BE2C (cell line): ENCODE data around the gene EPB41L4A.
"Not testable (repeated sequence)": the region's sequence is repeated elsewhere in the genome, so short reads cannot be mapped to it uniquely, and the experiment has no call there.

Experiments
- DNase-seq: peaks from one replicate; pipeline ENCODE4 v3.0.0-alpha.2; 2020
- H3K27me3 ChIP-seq: fragments of 250-450 bp; sonication (Bioruptor Pico); 2 replicates; pipeline ENCODE4 v1.5.1; 2020; ENCODE audit warnings: mild to moderate bottlenecking
- H3K36me3 ChIP-seq: fragments of 250-450 bp; sonication (Bioruptor Pico); 2 replicates; pipeline ENCODE4 v1.5.1; 2020; ENCODE audit warnings: mild to moderate bottlenecking
- H3K4me1 ChIP-seq: fragments of 250-450 bp; sonication (Bioruptor Pico); 2 replicates; pipeline ENCODE4 v1.5.1; 2020
- H3K4me3 ChIP-seq: 2 replicates; pipeline ENCODE4 v1.5.1; 2011; ENCODE audit warnings: low read depth, low read length
- H3K9me3 ChIP-seq: fragments of 250-450 bp; sonication (Bioruptor Pico); 2 replicates; pipeline ENCODE4 v1.5.1; 2020
- TF ChIP-seq, protein P1 (sequence below): IDR thresholded peaks from 2 replicates; pipeline ENCODE4 v1.5.1; 2012; ENCODE audit warnings: mild to moderate bottlenecking, low read depth, low read length

The EPB41L4A gene

DNA sequence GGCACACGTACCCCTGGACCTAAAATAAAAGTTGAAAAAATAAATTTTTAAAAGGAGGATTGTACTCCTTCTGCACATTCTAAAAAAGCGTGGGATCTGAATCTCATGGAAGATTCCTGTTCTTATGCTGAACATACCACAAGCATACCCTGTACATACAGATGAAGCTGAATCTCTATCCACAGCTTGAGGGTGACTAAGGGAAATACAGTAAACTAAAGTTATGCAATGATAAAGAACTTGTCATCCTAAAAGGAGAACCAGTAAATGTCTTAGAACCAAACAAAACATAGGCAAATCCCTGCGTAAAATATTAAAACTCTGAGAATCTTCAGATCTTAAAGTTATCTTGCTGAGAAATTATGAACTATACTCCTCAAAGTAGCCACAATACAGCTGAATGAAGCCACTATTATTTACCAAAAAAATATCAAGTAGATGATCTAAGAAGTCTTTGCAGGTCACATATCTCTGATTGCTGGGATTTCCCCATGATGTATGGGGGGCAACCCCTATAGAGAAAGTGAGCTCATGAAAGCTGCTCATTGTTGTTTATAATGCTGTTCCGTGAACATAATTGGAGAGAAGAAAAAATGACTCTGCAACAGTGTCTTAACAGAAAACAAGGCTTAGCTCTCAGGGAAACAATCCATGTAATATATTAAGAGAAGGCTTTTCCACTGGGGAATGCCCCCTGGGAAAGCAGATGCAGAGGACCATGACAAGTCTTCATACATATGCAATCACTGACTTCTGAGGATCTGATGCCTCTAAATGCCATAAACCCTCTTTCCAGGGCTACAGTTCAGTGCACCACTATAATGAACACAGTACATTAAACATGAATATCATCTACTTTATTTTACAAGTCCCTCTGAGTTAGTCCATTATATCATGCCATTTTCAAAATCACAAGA, 210.1 kb downstream of the EPB41L4A start:
- Histone ChIP-seq H3K27me3 (peaks cover 31% of the 10 kb centered on the region), H3K9me3 (no peaks in the 10 kb centered on the region), H3K36me3 (no peaks in the 10 kb centered on the region), H3K4me3 (no peak overlapping the region), H3K4me1 (no peaks in the 10 kb centered on the region)
- TF ChIP-seq, protein P1, sequence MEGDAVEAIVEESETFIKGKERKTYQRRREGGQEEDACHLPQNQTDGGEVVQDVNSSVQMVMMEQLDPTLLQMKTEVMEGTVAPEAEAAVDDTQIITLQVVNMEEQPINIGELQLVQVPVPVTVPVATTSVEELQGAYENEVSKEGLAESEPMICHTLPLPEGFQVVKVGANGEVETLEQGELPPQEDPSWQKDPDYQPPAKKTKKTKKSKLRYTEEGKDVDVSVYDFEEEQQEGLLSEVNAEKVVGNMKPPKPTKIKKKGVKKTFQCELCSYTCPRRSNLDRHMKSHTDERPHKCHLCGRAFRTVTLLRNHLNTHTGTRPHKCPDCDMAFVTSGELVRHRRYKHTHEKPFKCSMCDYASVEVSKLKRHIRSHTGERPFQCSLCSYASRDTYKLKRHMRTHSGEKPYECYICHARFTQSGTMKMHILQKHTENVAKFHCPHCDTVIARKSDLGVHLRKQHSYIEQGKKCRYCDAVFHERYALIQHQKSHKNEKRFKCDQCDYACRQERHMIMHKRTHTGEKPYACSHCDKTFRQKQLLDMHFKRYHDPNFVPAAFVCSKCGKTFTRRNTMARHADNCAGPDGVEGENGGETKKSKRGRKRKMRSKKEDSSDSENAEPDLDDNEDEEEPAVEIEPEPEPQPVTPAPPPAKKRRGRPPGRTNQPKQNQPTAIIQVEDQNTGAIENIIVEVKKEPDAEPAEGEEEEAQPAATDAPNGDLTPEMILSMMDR = no peak
- DNase-seq = no peak

DNA sequence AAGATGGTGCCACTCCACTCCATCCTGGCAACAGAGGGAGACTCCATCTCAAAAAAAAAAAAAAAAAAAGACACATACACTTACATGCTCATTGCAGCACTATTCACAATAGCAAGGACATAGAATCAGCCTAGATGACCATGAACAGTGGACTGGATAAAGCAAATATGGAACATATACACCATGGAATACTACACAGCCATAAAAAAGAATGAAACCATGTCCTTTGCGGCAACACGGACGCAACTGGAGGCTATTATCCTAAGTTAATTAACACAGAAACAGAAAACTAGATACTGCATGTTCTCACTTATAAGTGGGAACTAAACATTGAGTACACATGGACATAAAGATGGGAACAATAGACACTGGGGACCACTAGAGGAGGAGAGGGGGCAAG, 210.9 kb downstream of the EPB41L4A start:
- peaks cover 36% of the 10 kb centered on the region for H3K27me3 ChIP-seq
- not testable (repeated sequence) for H3K4me3 ChIP-seq, H3K36me3 ChIP-seq, DNase-seq, H3K4me1 ChIP-seq, H3K9me3 ChIP-seq

DNA sequence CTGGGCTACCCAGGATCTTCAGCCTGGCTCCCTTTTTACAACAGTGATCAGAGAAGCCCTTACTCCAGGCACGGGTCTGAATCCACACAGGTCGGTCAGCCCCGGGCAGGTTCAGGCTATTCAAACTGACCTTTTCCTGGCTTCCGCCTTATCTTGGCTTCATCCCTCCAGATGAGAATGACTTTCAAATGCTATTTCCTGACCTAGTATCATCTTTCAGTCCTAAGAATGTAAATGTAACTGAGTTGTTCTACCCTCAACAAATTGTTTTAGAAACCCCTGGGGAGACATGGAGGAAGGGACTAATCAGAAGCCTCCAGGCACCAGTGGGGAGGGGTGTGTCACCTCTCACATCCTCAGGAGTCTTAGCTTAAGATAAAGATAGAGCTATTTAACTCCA, 213.2 kb downstream of the EPB41L4A start:
- TF ChIP-seq, protein P1 = no peak
- H3K36me3 ChIP-seq = no peaks in the 10 kb centered on the region
- no peak overlapping the region for H3K4me3 ChIP-seq
- no peaks in the 10 kb centered on the region for H3K4me1 ChIP-seq
- no peak for DNase-seq
- peaks cover 56% of the 10 kb centered on the region for H3K27me3 ChIP-seq
- no peaks in the 10 kb centered on the region for H3K9me3 ChIP-seq

DNA sequence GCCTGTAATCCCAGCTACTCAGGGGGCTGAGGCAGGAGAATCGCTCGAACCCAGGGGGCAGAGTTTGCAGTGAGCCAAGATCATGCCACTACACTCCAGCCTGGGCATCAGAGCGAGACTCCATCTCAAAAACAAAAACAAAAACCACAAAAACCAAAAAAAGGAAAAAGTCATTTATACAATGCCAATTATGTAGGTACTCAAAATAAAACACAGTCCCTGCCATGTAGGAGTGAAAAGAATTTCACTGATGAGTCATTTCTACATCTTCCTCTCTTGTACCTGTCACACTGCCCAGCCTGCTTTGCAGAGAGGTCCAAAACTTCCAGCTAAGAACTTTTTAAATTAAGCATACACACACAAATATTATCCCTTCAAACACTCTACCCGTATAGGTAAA, 215.8 kb downstream of the EPB41L4A start:
- H3K4me1 ChIP-seq = no peaks in the 10 kb centered on the region
- TF ChIP-seq, protein P1 = no peak
- no peak overlapping the region for H3K4me3 ChIP-seq
- no peak for DNase-seq
- no peaks in the 10 kb centered on the region for H3K36me3 ChIP-seq
- H3K27me3 ChIP-seq = peaks cover 70% of the 10 kb centered on the region
- no peaks in the 10 kb centered on the region for H3K9me3 ChIP-seq

DNA sequence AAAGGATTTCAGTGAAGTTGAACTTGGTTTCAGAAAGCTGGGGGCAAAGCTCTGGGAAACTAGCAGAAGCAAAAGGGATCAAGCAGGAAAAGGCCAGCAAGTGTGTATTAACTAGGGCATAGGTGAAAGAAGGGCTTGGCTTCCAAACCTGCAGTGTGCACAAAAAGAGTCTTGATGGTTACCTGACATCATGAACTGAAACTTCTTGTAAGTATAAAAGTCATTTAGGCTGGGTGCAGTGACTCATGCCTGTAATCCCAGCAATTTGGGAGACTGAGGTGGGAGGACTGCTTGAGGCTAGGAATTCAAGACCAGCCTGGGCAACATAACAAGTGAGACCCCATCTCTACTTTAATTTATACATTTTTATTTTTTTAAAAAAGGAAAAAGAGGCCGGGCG, 216.4 kb downstream of the EPB41L4A start:
- no peaks in the 10 kb centered on the region for H3K9me3 ChIP-seq
- H3K36me3 ChIP-seq = no peaks in the 10 kb centered on the region
- TF ChIP-seq, protein P1 = no peak
- DNase-seq = no peak
- H3K4me1 ChIP-seq = no peaks in the 10 kb centered on the region
- no peak overlapping the region for H3K4me3 ChIP-seq
- peaks cover 76% of the 10 kb centered on the region for H3K27me3 ChIP-seq

DNA sequence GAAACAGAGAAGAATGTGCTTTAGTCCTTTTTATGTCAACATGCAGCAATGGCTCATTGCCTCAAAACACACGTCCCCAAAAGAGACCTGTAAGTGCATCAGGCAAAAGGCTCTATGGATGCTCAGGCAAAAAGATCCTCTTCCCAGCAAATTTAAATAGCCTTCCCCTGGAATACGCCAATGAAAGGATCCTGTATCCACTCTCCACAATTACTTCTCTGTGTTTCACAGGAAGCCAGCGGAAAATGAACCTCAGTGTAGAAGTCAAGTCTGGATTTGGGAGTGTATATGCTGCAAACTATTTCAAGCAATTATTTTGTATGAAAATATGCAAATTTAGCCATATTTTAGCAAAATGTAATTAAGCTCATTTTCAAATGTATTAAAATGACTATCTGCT, 217.9 kb downstream of the EPB41L4A start:
- TF ChIP-seq, protein P1 = no peak
- Histone ChIP-seq H3K4me3 (no peak overlapping the region), H3K27me3 (peaks cover 80% of the 10 kb centered on the region), H3K4me1 (no peaks in the 10 kb centered on the region), H3K9me3 (no peaks in the 10 kb centered on the region; the same call in 1 of the 2 replicates), H3K36me3 (no peaks in the 10 kb centered on the region)
- DNase-seq = no peak
